Measurements from ENCODE around the gene C1orf198.

C1orf198 gene

GRCh38 chr1:230833511-230833910 is 34.8 kb downstream of the C1orf198 start:
- DNase-seq (ENCODE audit: low spot score), result no peak

GRCh38 chr1:230832476-230832875 is 35.8 kb downstream of the C1orf198 start:
- DNase-seq (ENCODE audit: low spot score), result no peak

GRCh38 chr1:230831771-230832170 is 36.5 kb downstream of the C1orf198 start:
- DNase-seq (ENCODE audit: low spot score), result no peak

- DNase-seq (ENCODE audit: low spot score), result no peak
Observed at GRCh38 chr1:230828421-230828820, 39.9 kb downstream of the C1orf198 start.

GRCh38 chr1:230827801-230828200 is 40.5 kb downstream of the C1orf198 start:
- no peak for DNase-seq (ENCODE audit: low spot score)

GRCh38 chr1:230827081-230827681 is 41.1 kb downstream of the C1orf198 start:
- DNase-seq (ENCODE audit: low spot score), result no peak

GRCh38 chr1:230826166-230826875 is 42.0 kb downstream of the C1orf198 start:
- DNase-seq (ENCODE audit: low spot score), result no peak

- no peak for DNase-seq (ENCODE audit: low spot score)
Observed at GRCh38 chr1:230825761-230826160, 42.6 kb downstream of the C1orf198 start.

GRCh38 chr1:230824919-230825721 is 43.2 kb downstream of the C1orf198 start:
- DNase-seq (ENCODE audit: low spot score), result no peak

GRCh38 chr1:230824551-230824918 is 43.8 kb downstream of the C1orf198 start:
- DNase-seq (ENCODE audit: low spot score), result no peak

- DNase-seq (ENCODE audit: low spot score), result no peak
Observed at GRCh38 chr1:230823931-230824381, 44.4 kb downstream of the C1orf198 start.

- no peak for DNase-seq (ENCODE audit: low spot score)
Observed at GRCh38 chr1:230823426-230823825, 44.9 kb downstream of the C1orf198 start.

GRCh38 chr1:230822092-230822581 is 46.2 kb downstream of the C1orf198 start:
- DNase-seq (ENCODE audit: low spot score), result no peak

- DNase-seq (ENCODE audit: low spot score), result no peak
Observed at GRCh38 chr1:230821346-230821745, 47.0 kb downstream of the C1orf198 start.

GRCh38 chr1:230820568-230820967 is 47.8 kb downstream of the C1orf198 start:
- no peak for DNase-seq (ENCODE audit: low spot score)

- no peak for DNase-seq (ENCODE audit: low spot score)
Observed at GRCh38 chr1:230819976-230820375, 48.3 kb downstream of the C1orf198 start.

- DNase-seq (ENCODE audit: low spot score), result no peak
Observed at GRCh38 chr1:230818901-230819300, 49.4 kb downstream of the C1orf198 start.

- no peak for DNase-seq (ENCODE audit: low spot score)
Observed at GRCh38 chr1:230818367-230818766, 50.0 kb downstream of the C1orf198 start.

GRCh38 chr1:230816018-230816417 is 52.3 kb downstream of the C1orf198 start:
- DNase-seq (ENCODE audit: low spot score), result no peak

- no peak for DNase-seq (ENCODE audit: low spot score)
Observed at GRCh38 chr1:230814949-230815692, 53.2 kb downstream of the C1orf198 start.

- DNase-seq (ENCODE audit: low spot score), result no peak
Observed at GRCh38 chr1:230812568-230812967, 55.8 kb downstream of the C1orf198 start.
